ENCODE data around the gene FAM114A2. TPM values are rescaled to one million over a fixed set of nuclear protein-coding genes. Genes with fewer than 3 reads are reported as not detected.

FAM114A2 gene
- total RNA-seq, 2 experiments from 2014 or later: 16.5 to 33.2 TPM

GRCh38 chr5:153953411-153953810 lies 85.3 kb downstream of the FAM114A2 start:
- Histone ChIP-seq H3K36me3 (ENCODE audit: insufficient read depth, low read length) (no peaks in the 10 kb centered on the region), H4K20me1 (ENCODE audit: insufficient read depth, low read length) (no peaks in the 10 kb centered on the region), H3K4me1 (ENCODE audit: insufficient read depth, low read length, poor library complexity, severe bottlenecking) (no peaks in the 10 kb centered on the region), H3K4me2 (ENCODE audit: low read length) (no peak overlapping the region), H3K4me3 (ENCODE audit: low read depth, low read length, poor library complexity, severe bottlenecking) (no peak overlapping the region), H2AFZ (ENCODE audit: low read length) (no peak overlapping the region), H3K27ac (ENCODE audit: low read depth, low read length, poor library complexity, severe bottlenecking) (no peak overlapping the region), H3K79me2 (ENCODE audit: insufficient read depth, low read depth, low read length) (no peaks in the 10 kb centered on the region), H3K9me3 (ENCODE audit: low read length) (no peaks in the 10 kb centered on the region), H3K9me2 (ENCODE audit: insufficient read depth, low read length) (no peaks in the 10 kb centered on the region)
- no peak for DNase-seq (ENCODE audit: low spot score)
- TF ChIP-seq EZH2phosphoT487 (IDR thresholded peaks at IDR 0.05; ENCODE audit: borderline replicate concordance, low read depth, low read length): no peak
- TF ChIP-seq CTCF (conservative IDR thresholded peaks at IDR 0.05; ENCODE audit: low read length): no peak
- ChIA-PET CTCF (ENCODE audit: unreplicated experiment) (interaction anchor here (1.1 kb wide), 1 partner anchor 239 kb away, joined by 3 read pairs; no protein-coding TSS in a partner anchor), POLR2A (no interaction called here)
- intact Hi-C loops (cut with micrococcal nuclease; ENCODE audit: unreplicated experiment): no loop called here
- BruUV-seq (replicated peaks): no TSS peak

DNA sequence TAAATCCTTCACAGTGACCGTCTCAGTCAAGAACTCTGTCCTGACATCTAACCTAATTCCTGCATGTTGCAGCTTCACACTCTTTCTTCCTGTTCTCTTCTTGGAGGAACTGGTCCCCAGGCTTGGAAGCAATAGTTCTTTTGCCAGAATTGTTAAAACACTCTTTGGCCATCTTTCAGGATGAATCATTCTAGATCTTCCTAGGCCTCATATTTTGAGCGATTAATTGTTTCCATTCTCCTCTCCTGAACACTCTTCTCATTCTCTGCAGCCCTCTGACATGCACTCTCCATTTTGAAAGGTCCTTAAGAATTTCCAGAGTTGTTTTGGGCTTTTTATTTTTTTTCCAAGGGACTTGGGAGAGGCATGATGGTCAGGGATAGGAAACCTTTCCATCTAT lies 85.8 kb downstream of the FAM114A2 start:
- CTCF ChIA-PET (ENCODE audit: unreplicated experiment): no interaction called here

More for the DNA sequence above, 85.8 kb downstream of the FAM114A2 start:
- no peak overlapping the region for H3K4me2 ChIP-seq (ENCODE audit: low read length)
- H3K4me1 ChIP-seq (ENCODE audit: insufficient read depth, low read length, poor library complexity, severe bottlenecking): no peaks in the 10 kb centered on the region
- no peak for DNase-seq (ENCODE audit: low spot score)
- H2AFZ ChIP-seq (ENCODE audit: low read length): no peak overlapping the region
- intact Hi-C loops (cut with micrococcal nuclease; ENCODE audit: unreplicated experiment): no loop called here
- no peaks in the 10 kb centered on the region for H3K79me2 ChIP-seq (ENCODE audit: insufficient read depth, low read depth, low read length)
- no peak overlapping the region for H3K4me3 ChIP-seq (ENCODE audit: low read depth, low read length, poor library complexity, severe bottlenecking)
- no peaks in the 10 kb centered on the region for H3K9me2 ChIP-seq (ENCODE audit: insufficient read depth, low read length)
- POLR2A ChIA-PET: no interaction called here
- H4K20me1 ChIP-seq (ENCODE audit: insufficient read depth, low read length): no peaks in the 10 kb centered on the region
- no TSS peak for BruUV-seq (replicated peaks)
- no peak for TF ChIP-seq CTCF (conservative IDR thresholded peaks at IDR 0.05; ENCODE audit: low read length)
- TF ChIP-seq EZH2phosphoT487 (IDR thresholded peaks at IDR 0.05; ENCODE audit: borderline replicate concordance, low read depth, low read length): no peak
- no peak overlapping the region for H3K27ac ChIP-seq (ENCODE audit: low read depth, low read length, poor library complexity, severe bottlenecking)
- no peaks in the 10 kb centered on the region for H3K36me3 ChIP-seq (ENCODE audit: insufficient read depth, low read length)
- no peaks in the 10 kb centered on the region for H3K9me3 ChIP-seq (ENCODE audit: low read length)

Data from OCI-LY7 (cell line).